Tibial nerve (tissue), 4 donors: Measurements from ENCODE around the gene SPOCK1. TPM values are rescaled to one million over a fixed set of nuclear protein-coding genes. Genes with fewer than 3 reads are reported as not detected.

ENCODE experiments used
- DNase-seq, 2 donors: peaks; one replicate each; pipeline ENCODE4 v3.0.0-alpha.2; 2019; ENCODE audit warnings: low spot score in 2 of 2
- H3K27ac ChIP-seq, 4 donors: fragments of 200-600 bp; sonication (generic) in 3 of 4; one replicate each; pipeline ENCODE4 v1.5.1; 2017 to 2019; ENCODE audit warnings: mild to moderate bottlenecking in 1 of 4
- H3K27me3 ChIP-seq, 2 donors: fragments of 200-600 bp; sonication (generic) in 1 of 2; one replicate each; pipeline versions ENCODE4 v1.5.1 to v1.6.0; 2017 to 2019
- H3K36me3 ChIP-seq, 3 donors: fragments of 200-600 bp; sonication (generic); one replicate each; pipeline ENCODE4 v1.5.1; 2018 to 2019
- H3K4me1 ChIP-seq, 4 donors: fragments of 200-600 bp; sonication (generic) in 3 of 4; one replicate each; pipeline ENCODE4 v1.5.1; 2017 to 2019
- H3K4me3 ChIP-seq, 4 donors: fragments of 200-600 bp; sonication (generic) in 3 of 4; one replicate each; pipeline ENCODE4 v1.5.1; 2017 to 2019; ENCODE audit warnings: mild to moderate bottlenecking in 1 of 4, moderate library complexity in 1 of 4
- H3K9me3 ChIP-seq, 4 donors: fragments of 200-600 bp; sonication (generic) in 3 of 4; one replicate each; pipeline ENCODE4 v1.5.1; 2017 to 2019
- EP300 ChIP-seq, 2 donors: sonication (generic); formaldehyde crosslinking; IDR thresholded peaks; one replicate each; pipeline ENCODE4 v1.6.1; 2017; ENCODE audit warnings: antibody characterized with exemption in 2 of 2, mild to moderate bottlenecking in 1 of 2
- POLR2A ChIP-seq, 2 donors: fragments of 450-650 bp; IDR thresholded peaks; one replicate each; pipeline ENCODE4 v1.6.1; 2017; ENCODE audit warnings: antibody characterized with exemption in 2 of 2, mild to moderate bottlenecking in 2 of 2, moderate library complexity in 2 of 2
- WGBS, 2 donors: methylation state at CpG; one replicate each; pipeline ENCODE4 v1.1.5; 2018; 5-methylcytosine and 5-hydroxymethylcytosine counted together
- total RNA-seq, 4 donors: library from RNA; depleted of rRNA; stranded (reverse); fragments of >200 nt; gene quantifications; one replicate each; pipeline ENCODE4 v1.1.0, GENCODE V29; 2016
- TF ChIP-seq, protein P1 (sequence below), 5 experiments: fragments of 200-600 bp in 3 of 5; fragments of 450-650 bp in 2 of 5; sonication (generic) in 3 of 5; IDR thresholded peaks; one replicate each; pipeline ENCODE4 v1.5.1; 2016 to 2019; ENCODE audit warnings: antibody characterized with exemption in 5 of 5, mild to moderate bottlenecking in 3 of 5, moderate library complexity in 2 of 5

Gene SPOCK1
- total RNA-seq, 4 donors from 2014 or later: 39.8 to 119 (median 73.1) TPM

DNA sequence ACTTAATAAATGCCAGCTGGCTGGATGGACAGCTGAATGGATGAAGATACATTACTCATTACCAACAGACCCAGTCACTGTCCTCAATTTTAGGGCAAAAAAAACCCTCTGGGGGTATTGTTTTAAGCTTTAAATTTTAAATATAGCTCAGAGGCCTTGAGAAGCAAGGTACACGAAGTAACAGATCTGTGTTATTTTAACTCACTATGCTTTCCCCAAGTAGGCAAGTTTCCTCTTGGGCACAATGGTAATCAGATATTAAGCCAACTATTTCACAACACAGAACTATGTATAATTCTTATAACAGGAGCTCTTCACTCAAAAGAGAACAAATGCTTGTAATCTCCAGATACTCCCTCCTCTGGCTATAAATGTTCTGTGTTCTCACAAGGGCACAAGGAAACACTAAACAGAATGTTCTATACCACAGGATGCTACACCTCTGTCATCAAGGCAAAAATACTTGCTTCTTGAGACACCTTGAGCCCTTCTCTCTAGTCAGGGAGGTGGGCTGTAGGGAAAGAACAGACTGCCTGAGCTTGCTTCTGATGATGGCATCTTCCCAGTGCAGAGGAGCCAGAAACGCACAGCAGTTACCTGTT is 443.8 kb downstream of the SPOCK1 start:
- no peak for DNase-seq
- TF ChIP-seq POLR2A (IDR thresholded peaks at IDR 0.05) (no peak), EP300 (IDR thresholded peaks at IDR 0.05) (peak in 1 of 2 donors; percentile 30)
- H3K36me3 ChIP-seq: no peaks in the 10 kb centered on the region
- H3K4me1 ChIP-seq: peaks cover 0 to 11% (median 0%) of the 10 kb centered on the region in 4 donors
- H3K27ac ChIP-seq: peak overlapping the region in 1 of 4 donors; percentile 59
- 63 to 67% methylated on average over 2 of the region's 2 CpGs for WGBS, 2 donors
- no peak overlapping the region for H3K4me3 ChIP-seq
- no peaks in the 10 kb centered on the region for H3K9me3 ChIP-seq
- H3K27me3 ChIP-seq: no peaks in the 10 kb centered on the region

DNA sequence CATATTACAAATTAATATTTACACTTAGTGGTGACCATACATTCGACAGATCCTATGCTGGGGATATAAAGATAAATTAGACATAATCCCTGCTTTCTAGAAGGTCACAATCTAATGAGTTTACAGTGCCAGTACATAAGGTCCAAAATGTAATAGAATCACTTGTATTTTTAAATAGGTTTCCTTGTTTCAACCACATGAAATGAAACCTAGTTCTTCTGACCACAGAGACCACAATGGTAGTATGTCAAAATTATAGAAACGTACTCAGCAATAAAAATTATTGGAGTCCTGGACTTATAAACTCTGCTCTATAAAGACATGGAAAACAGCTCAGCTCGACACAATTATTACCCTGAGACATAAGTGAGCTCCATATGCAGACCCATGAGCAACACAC is 444.3 kb downstream of the SPOCK1 start:
- Histone ChIP-seq H3K4me1 (peaks cover 0 to 11% (median 0%) of the 10 kb centered on the region in 4 donors), H3K27ac (peak overlapping the region in 1 of 4 donors; percentile 59), H3K9me3 (no peaks in the 10 kb centered on the region), H3K36me3 (no peaks in the 10 kb centered on the region), H3K27me3 (no peaks in the 10 kb centered on the region), H3K4me3 (no peak overlapping the region)
- no peak for TF ChIP-seq POLR2A (IDR thresholded peaks at IDR 0.05)
- TF ChIP-seq EP300 (IDR thresholded peaks at IDR 0.05): no peak
- TF ChIP-seq, protein P1, sequence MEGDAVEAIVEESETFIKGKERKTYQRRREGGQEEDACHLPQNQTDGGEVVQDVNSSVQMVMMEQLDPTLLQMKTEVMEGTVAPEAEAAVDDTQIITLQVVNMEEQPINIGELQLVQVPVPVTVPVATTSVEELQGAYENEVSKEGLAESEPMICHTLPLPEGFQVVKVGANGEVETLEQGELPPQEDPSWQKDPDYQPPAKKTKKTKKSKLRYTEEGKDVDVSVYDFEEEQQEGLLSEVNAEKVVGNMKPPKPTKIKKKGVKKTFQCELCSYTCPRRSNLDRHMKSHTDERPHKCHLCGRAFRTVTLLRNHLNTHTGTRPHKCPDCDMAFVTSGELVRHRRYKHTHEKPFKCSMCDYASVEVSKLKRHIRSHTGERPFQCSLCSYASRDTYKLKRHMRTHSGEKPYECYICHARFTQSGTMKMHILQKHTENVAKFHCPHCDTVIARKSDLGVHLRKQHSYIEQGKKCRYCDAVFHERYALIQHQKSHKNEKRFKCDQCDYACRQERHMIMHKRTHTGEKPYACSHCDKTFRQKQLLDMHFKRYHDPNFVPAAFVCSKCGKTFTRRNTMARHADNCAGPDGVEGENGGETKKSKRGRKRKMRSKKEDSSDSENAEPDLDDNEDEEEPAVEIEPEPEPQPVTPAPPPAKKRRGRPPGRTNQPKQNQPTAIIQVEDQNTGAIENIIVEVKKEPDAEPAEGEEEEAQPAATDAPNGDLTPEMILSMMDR (IDR thresholded peaks at IDR 0.05): no peak
- no peak for DNase-seq
- WGBS, 2 donors: 67 to 85% methylated on average over 3 of the region's 3 CpGs

DNA sequence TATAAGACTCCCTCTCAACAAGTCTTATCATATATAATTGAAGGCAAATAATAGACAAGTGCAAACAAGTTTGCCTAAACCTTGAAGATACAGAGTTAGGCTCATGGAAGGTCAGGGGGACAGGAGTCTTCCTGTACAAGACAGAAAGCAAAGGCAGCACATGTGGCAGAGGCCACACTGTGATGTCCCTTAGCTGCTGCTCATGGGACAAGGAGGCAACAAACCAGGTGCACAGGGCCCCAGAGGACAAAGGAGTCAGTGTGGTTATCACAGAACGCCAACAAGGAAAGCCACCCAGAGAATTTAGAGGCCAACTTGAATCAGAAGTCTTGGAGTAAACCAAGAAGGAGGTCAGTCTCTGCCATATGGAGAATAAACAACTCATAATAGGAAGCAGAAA is 444.8 kb downstream of the SPOCK1 start:
- 81 to 89% methylated on average over 1 of the region's 1 CpG for WGBS, 2 donors
- TF ChIP-seq EP300 (IDR thresholded peaks at IDR 0.05) (no peak), POLR2A (IDR thresholded peaks at IDR 0.05) (no peak)
- TF ChIP-seq, protein P1 (IDR thresholded peaks at IDR 0.05): no peak
- peaks cover 0 to 11% (median 0%) of the 10 kb centered on the region in 4 donors for H3K4me1 ChIP-seq
- H3K9me3 ChIP-seq: no peaks in the 10 kb centered on the region
- no peaks in the 10 kb centered on the region for H3K36me3 ChIP-seq
- H3K27me3 ChIP-seq: no peaks in the 10 kb centered on the region
- no peak for DNase-seq
- H3K4me3 ChIP-seq: no peak overlapping the region
- no peak overlapping the region for H3K27ac ChIP-seq

DNA sequence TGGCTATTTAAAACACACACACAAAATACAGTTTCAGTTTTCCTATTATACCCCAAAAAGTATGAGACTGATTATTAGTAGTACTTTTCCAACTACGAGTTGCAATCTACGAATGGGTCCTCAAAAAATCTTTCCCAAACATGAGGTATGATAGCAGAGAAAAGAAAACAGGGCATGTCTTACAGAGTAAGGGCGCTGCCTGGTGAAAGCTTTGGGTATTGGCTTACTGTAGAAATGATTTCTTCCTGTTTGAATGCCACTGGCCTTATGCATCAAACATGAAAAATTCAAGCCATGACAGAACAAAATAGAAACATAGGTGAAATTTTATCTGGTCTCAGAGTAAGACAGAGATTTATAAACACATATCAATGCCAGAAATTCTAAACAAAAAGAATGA is 448.0 kb downstream of the SPOCK1 start:
- Histone ChIP-seq H3K36me3 (no peaks in the 10 kb centered on the region), H3K27ac (no peak overlapping the region), H3K4me3 (no peak overlapping the region), H3K4me1 (peaks cover 0 to 11% (median 0%) of the 10 kb centered on the region in 4 donors), H3K27me3 (no peaks in the 10 kb centered on the region), H3K9me3 (no peaks in the 10 kb centered on the region)
- 84 to 90% methylated on average over 3 of the region's 3 CpGs for WGBS, 2 donors
- TF ChIP-seq EP300 (IDR thresholded peaks at IDR 0.05) (no peak), POLR2A (IDR thresholded peaks at IDR 0.05) (no peak)
- TF ChIP-seq, protein P1 (IDR thresholded peaks at IDR 0.05): no peak
- no peak for DNase-seq

DNA sequence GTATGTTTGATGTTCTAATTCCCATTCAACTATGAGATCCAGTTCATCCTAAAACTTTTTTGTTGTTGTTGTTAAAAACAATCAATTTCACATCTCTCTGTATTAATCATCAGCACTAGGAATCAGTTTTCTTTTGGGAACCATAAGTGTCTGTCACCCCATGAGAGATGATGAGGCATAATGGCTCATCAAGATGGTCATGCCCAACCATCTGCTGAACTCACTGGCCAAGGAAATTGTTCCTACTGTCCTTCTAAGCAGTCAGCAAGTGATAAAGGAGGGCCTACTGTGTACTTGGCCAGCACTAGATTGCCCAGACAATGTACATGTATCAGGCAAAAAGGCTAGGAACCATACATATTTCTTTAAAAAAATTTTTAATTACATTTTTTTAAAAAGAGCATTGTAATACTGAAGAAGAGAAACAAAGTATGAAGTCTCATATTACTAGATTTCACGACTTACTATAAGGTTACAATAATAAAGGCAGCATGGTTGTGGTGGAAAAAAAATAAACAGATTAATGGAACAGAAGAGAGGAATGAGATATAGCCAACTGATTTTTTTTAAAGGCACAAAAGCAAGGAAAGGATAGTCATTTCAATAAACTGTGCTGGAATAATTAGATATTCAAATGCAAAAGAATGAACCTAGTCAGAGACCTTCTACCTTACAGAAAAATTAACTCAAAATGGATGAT is 458.3 kb downstream of the SPOCK1 start:
- H3K27me3 ChIP-seq: no peaks in the 10 kb centered on the region
- no peak overlapping the region for H3K27ac ChIP-seq
- no peaks in the 10 kb centered on the region for H3K36me3 ChIP-seq
- H3K9me3 ChIP-seq: peaks cover 0 to 31% (median 7%) of the 10 kb centered on the region in 4 donors
- no peak overlapping the region for H3K4me3 ChIP-seq
- WGBS, 2 donors: 49 to 65% methylated on average over 1 of the region's 1 CpG
- no peaks in the 10 kb centered on the region for H3K4me1 ChIP-seq
- DNase-seq: no peak
- TF ChIP-seq, protein P1 (IDR thresholded peaks at IDR 0.05): no peak
- TF ChIP-seq EP300 (IDR thresholded peaks at IDR 0.05): no peak
- TF ChIP-seq POLR2A (IDR thresholded peaks at IDR 0.05): no peak
